HG03135 (cell line): ENCODE data around the gene EEF1AKMT4.

Experiments used
- ATAC-seq: cut with Tn5 transposase; IDR thresholded peaks from one replicate; pipeline ENCODE4 v1.9.1; 2021; ENCODE audit warnings: mild to moderate bottlenecking, moderate library complexity; ENCODE audit not compliant: unreplicated experiment

The EEF1AKMT4 gene

GRCh38 chr3:184235381-184236032 is 14.0 kb upstream of the EEF1AKMT4 start:
- ATAC-seq = no peak

DNA sequence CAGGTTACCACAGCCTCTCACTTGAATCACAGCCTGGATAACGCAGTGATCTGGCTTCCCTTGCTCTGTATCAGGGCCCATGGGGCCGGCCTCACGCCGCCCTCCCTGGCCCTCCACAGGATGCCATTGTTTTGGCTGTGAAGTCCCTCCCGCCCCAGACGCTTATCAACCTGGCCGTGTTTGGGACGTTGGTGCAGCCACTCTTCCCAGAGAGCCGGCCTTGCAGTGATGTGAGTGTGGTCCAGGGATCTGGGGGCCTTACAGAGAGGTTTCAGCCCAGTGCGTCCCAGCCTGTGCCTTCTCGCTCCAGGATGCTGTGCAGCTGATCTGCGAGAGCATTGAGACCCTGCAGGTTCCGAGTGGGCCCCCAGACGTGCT is 13.4 kb upstream of the EEF1AKMT4 start:
- no peak for ATAC-seq

GRCh38 chr3:184236636-184237035 is 12.8 kb upstream of the EEF1AKMT4 start:
- ATAC-seq = no peak

DNA sequence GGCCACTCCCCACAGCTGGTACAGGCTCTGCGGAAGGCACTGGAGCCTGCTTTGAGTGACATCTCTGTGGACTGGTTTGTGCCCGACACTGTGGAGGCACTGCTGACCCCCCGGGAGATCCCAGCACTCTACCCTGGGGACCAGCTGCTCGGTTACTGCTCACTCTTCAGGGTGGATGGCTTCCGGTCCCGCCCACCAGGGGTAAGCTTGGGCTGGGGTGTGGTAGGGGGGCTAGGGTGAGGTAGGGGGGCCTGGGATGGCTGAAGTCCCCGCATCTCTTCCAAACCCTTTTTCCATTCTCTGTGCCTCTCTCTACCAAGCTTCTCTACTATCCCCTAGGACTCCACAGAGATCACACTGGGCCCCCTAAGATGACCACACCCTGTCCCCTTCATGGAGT is 12.3 kb upstream of the EEF1AKMT4 start:
- ATAC-seq = no peak

GRCh38 chr3:184237807-184238206 is 11.7 kb upstream of the EEF1AKMT4 start:
- no peak for ATAC-seq

GRCh38 chr3:184238246-184238818 is 11.1 kb upstream of the EEF1AKMT4 start:
- ATAC-seq = no peak

DNA sequence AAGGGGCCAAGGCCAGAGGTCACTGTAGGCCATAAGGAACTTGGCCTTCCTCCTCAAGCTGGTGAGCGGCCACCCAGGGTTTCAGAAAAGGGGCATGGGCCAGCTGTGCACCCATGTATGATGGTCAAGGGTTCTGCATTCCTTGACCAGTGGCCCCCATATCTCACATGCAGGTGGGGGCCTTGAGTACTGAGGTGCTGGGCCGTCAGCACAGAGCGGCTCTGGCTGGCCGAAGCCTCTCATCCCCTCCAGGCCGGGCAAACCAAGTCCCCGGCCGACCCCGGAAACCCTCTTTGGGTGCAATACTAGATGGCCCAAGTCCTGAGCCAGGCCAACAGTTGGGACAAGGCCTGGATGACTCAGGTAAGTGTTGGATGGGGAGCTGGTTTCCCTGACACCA is 10.3 kb upstream of the EEF1AKMT4 start:
- no peak for ATAC-seq

DNA sequence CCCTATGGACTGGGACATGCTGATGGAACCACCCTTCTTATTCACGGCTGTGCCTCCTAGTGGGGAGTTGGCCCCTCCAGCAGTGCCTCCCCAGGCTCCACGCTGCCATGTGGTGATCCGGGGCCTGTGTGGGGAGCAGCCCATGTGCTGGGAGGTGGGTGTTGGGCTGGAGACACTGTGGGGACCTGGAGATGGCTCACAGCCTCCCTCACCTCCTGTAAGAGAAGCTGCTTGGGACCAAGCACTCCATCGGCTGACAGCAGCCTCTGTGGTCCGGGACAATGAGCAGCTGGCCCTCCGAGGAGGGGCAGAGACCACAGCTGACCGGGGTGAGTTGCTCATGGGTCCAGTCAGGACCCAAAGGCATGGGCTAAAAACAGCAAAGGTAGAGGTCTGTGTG is 9.8 kb upstream of the EEF1AKMT4 start:
- no peak for ATAC-seq

- no peak for ATAC-seq
Measured at GRCh38 chr3:184240384-184241140, 8.9 kb upstream of the EEF1AKMT4 start.

DNA sequence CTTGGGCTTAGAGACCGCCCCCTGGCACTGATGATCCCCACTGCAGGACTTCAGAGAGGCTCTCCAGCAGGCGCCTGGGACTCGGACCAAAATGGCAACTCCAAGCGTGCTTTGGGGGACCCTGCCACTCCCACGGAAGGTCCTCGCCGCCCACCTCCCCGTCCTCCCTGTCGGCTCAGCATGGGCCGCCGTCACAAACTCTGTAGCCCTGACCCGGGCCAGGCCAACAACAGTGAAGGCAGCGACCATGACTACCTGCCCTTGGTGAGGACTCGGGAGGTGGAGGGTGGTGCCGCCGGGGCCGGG is 8.4 kb upstream of the EEF1AKMT4 start:
- no peak for ATAC-seq

GRCh38 chr3:184241447-184242296 is 7.8 kb upstream of the EEF1AKMT4 start:
- no peak for ATAC-seq

DNA sequence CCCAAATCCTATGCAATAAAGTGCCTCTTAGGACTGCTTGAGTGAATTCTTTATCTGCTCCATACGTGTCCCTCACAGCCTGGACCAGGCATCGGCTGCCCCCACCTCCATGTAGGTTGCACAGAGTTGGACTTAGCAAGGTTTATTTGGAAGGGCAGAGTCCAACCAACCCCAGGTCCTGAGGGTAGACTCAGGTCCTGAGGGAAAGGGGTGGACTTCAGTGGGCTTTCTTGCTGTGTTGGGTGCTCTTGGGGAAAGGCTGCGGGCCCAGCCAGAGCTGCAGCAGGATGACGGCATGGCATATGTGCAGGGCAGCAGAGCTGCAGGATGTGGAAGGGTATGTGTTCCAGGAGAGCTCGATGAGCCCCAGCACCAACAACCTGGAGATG is 7.2 kb upstream of the EEF1AKMT4 start:
- ATAC-seq = no peak

DNA sequence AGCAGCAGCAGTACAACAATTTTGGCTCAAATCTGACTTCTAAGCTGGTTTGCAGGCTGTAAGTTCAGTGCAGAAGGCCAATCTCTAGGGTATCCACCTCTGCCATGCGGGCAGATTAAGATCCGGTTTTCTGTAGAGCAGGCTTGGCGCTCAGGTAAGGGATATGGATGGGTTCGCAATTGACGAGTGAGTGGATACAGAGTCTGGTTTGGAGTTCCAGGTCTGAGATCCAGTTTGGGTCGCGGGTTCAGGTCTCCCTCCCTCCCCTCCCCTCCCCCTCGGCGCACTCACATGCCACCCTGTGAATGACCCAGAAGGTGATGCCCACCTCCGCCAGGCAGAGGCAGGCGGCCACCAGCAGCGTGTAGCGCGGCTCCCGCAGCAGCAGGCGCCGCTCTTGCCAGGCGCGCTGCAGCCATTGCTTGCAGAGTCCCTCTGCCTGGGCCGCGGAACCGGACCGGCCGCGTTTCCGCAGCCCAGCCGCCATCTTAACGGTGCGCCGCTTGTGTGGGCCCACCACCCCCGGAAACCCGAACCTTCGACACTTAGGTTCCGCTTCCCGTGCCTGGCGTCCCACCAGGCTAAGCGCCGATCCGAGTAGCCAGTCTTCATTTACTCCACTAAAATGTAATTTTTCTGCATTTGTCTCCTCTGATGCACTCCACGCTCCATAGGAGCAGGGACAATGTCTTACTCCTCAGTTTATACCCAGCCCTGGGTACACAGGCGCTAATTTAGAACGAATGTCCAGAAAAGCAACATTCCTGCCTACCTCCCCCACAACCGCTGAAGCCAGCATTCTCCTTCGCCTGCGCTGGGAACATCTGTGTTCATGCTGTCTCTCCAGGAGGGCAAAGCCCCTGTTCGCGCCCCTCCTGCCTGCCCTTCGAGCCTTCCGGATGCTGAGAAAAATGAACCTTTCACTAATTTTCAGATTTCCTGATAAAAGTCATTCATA is 739 bp upstream of the EEF1AKMT4 start, which contains the start of gene ALG3:
Gene ALG3, minus strand, starts transcription at position 509 of the 958 bp plus-strand sequence. Its CDS starts 22 bp downstream, at position 487.
- peak; percentile 52 for ATAC-seq

GRCh38 chr3:184250167-184250828 is 826 bp downstream of the EEF1AKMT4 start:
- peak; percentile 66 for ATAC-seq

DNA sequence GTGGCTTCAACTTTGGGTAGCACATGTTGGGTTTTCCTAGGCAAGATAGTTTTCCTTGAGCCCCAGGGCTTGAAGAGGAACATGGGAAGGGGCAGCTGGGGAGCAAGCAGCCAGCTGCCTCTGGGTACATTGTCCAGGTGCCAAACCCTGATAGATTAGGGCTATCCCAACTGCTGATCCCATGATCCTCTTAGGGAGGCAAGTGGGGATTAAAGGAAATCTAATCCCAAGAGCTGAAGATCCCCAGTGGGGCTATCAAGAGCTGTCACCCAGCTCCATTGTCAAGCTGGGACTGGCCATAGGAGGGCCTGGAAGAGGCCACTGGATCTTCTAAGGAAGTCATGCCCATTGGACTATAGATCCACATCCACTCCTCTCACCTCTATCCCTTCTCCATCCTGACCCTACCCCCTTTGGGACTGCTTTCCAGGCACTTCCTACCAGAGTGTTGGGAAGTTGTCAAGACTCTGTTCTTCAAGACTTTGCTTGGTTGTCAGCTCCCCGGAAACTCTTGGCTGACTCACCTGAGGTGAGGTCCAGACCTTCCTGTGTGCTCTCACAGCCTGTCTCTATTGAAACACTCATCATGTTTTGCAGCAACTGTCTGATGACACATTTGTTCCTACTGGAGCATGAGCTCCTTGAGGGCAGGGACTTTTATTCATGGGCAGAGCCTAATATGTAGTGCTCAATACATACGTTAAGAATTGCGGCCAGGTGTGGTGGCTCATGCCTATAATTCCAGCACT is 6.0 kb downstream of the EEF1AKMT4 start:
- no peak for ATAC-seq

DNA sequence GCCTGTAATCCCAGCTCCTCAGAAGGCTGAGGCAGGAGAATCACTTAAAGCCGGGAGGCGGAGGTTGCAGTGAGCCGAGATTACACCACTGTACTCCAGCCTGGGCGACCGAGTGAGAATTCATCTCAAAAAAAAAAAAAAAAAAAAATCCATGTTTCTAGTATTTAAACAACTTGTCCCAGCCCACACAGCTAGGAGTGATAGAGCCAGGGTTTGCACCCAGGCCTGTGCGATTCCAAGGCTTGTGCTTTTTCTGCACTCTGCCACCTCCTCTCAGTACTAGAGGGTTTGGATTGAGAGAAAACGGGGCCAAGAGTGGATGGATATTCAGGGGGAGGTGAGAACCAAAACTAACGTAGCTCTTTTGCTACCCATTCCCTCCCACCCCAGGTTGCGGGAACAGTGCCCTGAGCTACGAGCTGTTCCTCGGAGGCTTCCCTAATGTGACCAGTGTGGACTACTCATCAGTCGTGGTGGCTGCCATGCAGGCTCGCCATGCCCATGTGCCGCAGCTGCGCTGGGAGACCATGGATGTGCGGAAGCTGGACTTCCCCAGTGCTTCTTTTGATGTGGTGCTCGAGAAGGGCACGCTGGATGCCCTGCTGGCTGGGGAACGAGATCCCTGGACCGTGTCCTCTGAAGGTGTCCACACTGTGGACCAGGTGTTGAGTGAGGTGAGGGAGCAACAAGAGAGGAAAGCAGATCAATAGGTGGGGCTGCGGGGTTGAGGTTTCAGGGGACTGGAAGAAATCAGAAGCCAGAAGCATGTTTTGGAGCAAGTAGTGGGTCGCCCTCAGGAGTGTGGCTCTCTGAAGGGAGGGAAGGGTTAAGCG is 7.8 kb downstream of the EEF1AKMT4 start:
- ATAC-seq = no peak

- ATAC-seq = no peak
Measured at GRCh38 chr3:184258926-184259325, 9.5 kb downstream of the EEF1AKMT4 start.

DNA sequence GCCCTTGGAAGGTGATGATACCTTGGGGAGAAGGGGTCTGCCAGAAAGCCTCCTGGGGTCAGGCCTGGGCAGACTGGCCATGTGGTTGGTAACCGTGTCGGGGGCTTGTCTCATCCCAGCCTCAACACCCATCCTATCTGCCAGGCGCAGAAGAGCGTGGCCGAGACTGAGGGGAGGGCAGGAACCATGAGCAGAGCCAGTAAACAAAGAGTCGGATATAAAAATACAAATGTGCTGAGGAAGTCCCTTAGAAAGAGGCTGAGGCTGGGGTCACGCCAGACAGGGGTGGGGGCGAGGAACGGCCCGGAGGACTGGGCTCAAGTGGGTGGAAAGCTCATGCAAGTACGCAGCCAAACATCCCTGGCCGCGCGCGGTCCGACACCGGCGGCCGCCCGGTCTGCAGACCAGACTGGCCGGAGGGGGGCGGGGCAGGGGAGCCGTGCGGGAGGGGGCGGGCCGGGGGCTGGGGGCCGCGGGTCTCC is 10.0 kb downstream of the EEF1AKMT4 start:
- ATAC-seq = no peak
